ENCODE results near the gene GALNT9. TPM values are rescaled to one million over a fixed set of nuclear protein-coding genes. Genes with fewer than 3 reads are reported as not detected.

The GALNT9 gene
- total RNA-seq, 1 donor from 2014 or later = 2.1 TPM

GRCh38 chr12:132355742-132356681 lies 26.6 kb upstream of the GALNT9 start:
- no peak overlapping the region for H3K4me3 Mint-ChIP-seq (ENCODE audit: unreplicated experiment)
- H3K27me3 ChIP-seq (ENCODE audit: insufficient read depth, low read length) = no peaks in the 10 kb centered on the region
- H3K27ac Mint-ChIP-seq (ENCODE audit: unreplicated experiment) = no peak overlapping the region
- no peaks in the 10 kb centered on the region for H3K36me3 ChIP-seq (ENCODE audit: insufficient read depth, low read length)
- no peak overlapping the region for H3K4me3 ChIP-seq (ENCODE audit: insufficient read depth, low read depth, low read length)
- no peaks in the 10 kb centered on the region for H4K20me1 ChIP-seq (ENCODE audit: insufficient read depth, low read length)
- no peak overlapping the region for H3K4me2 ChIP-seq (ENCODE audit: low read length)
- no peak overlapping the region for H2AFZ ChIP-seq (ENCODE audit: low read depth, low read length)
- peaks cover 4% of the 10 kb centered on the region for H3K4me1 Mint-ChIP-seq (ENCODE audit: low read depth, unreplicated experiment)
- peaks cover 3% of the 10 kb centered on the region for H3K9me3 ChIP-seq (ENCODE audit: insufficient read depth, low read depth, low read length)
- H3K9me3 Mint-ChIP-seq (ENCODE audit: unreplicated experiment) = peaks cover 4% of the 10 kb centered on the region
- H3K27me3 Mint-ChIP-seq (ENCODE audit: low read depth, unreplicated experiment) = peaks cover 13% of the 10 kb centered on the region
- H3K9ac ChIP-seq (ENCODE audit: low read length) = no peak overlapping the region
- no peaks in the 10 kb centered on the region for H3K36me3 Mint-ChIP-seq (ENCODE audit: low read depth, unreplicated experiment)
- no peaks in the 10 kb centered on the region for H3K79me2 ChIP-seq (ENCODE audit: insufficient read depth, low read length)
- DNase-seq (ENCODE audit: low read depth) (no peak), FAIRE-seq (no peak)
- H3K27ac ChIP-seq (ENCODE audit: low read depth, low read length) = no peak overlapping the region
- TF ChIP-seq EZH2 (IDR thresholded peaks at IDR 0.05; ENCODE audit: insufficient read depth, low read length) = no peak
- TF ChIP-seq CTCF (IDR thresholded peaks at IDR 0.05; ENCODE audit: insufficient read depth, low read depth, low read length) = no peak
- H3K4me1 ChIP-seq (ENCODE audit: insufficient read depth, low read length) = no peaks in the 10 kb centered on the region

GRCh38 chr12:132354982-132355680 lies 25.7 kb upstream of the GALNT9 start:
- H3K9ac ChIP-seq (ENCODE audit: low read length) = no peak overlapping the region
- Mint-ChIP-seq H3K36me3 (ENCODE audit: low read depth, unreplicated experiment) (no peaks in the 10 kb centered on the region), H3K27ac (ENCODE audit: unreplicated experiment) (no peak overlapping the region), H3K9me3 (ENCODE audit: unreplicated experiment) (peaks cover 4% of the 10 kb centered on the region), H3K4me1 (ENCODE audit: low read depth, unreplicated experiment) (peaks cover 4% of the 10 kb centered on the region), H3K4me3 (ENCODE audit: unreplicated experiment) (no peak overlapping the region), H3K27me3 (ENCODE audit: low read depth, unreplicated experiment) (peaks cover 12% of the 10 kb centered on the region)
- no peaks in the 10 kb centered on the region for H3K27me3 ChIP-seq (ENCODE audit: insufficient read depth, low read length)
- H3K4me2 ChIP-seq (ENCODE audit: low read length) = no peak overlapping the region
- no peaks in the 10 kb centered on the region for H4K20me1 ChIP-seq (ENCODE audit: insufficient read depth, low read length)
- TF ChIP-seq EZH2 (IDR thresholded peaks at IDR 0.05; ENCODE audit: insufficient read depth, low read length) (no peak), CTCF (IDR thresholded peaks at IDR 0.05; ENCODE audit: insufficient read depth, low read depth, low read length) (no peak)
- peaks cover 4% of the 10 kb centered on the region for H3K9me3 ChIP-seq (ENCODE audit: insufficient read depth, low read depth, low read length)
- H2AFZ ChIP-seq (ENCODE audit: low read depth, low read length) = no peak overlapping the region
- DNase-seq (ENCODE audit: low read depth) (no peak), FAIRE-seq (no peak)
- H3K4me3 ChIP-seq (ENCODE audit: insufficient read depth, low read depth, low read length) = no peak overlapping the region
- H3K27ac ChIP-seq (ENCODE audit: low read depth, low read length) = no peak overlapping the region
- no peaks in the 10 kb centered on the region for H3K4me1 ChIP-seq (ENCODE audit: insufficient read depth, low read length)
- H3K36me3 ChIP-seq (ENCODE audit: insufficient read depth, low read length) = no peaks in the 10 kb centered on the region
- H3K79me2 ChIP-seq (ENCODE audit: insufficient read depth, low read length) = no peaks in the 10 kb centered on the region

Data from astrocyte (in vitro differentiated cells and primary cell).